Stimulated activated CD4-positive, alpha-beta T cell treated with anti-CD3 and anti-CD28 coated beads, TNF-alpha, amount 100 ng/mL, for 48 hours (primary cell): Measurements from ENCODE around the gene FOXL2NB.

Source experiments
- DNase-seq, 3 donors: peaks; one replicate each; pipeline ENCODE4 v3.0.0-alpha.2; 2020; ENCODE audit warnings: low read depth in 3 of 3

Gene FOXL2NB

GRCh38 chr3:138928727-138929372 lies 18.2 kb upstream of the FOXL2NB start:
- no peak for DNase-seq

GRCh38 chr3:138933068-138933668 lies 13.8 kb upstream of the FOXL2NB start:
- no peak for DNase-seq

DNA sequence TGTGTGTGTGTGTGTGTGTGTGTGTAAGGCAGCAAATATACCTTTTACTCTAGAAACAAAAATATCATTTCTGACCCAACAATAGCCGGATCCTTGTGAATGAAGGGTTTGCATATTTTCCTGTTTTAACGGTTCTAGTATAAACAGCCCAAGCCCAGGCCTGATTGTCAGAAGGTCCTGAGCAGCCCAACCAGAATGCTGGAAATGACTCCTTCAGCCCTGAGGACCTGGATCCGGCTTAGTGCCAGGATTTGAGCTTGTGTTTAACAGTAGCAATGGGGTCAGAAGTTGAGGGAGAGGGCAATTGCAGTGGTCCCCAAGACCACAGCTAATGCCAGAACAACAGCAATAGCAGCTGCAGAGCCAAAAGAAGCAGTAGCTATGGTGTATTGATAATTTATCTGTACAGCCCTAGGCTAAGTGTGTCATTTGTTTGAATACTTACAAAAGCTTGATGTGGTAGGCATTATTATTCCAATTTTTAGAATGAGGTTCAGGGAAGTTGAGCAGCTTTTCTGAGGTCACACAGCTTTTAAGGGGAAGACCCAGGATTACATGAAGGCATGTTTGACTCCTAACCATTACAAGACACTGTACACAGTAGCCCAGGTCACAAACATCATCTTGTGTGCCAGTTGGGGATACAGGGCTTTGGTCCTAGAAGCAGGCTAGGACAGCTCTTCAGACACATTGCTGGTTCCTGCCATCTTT lies 12.9 kb upstream of the FOXL2NB start:
- DNase-seq, result no peak

GRCh38 chr3:138935505-138935862 lies 11.5 kb upstream of the FOXL2NB start:
- DNase-seq, result no peak

GRCh38 chr3:138935863-138936740 lies 10.9 kb upstream of the FOXL2NB start:
- peak; percentile 48 to 66 (median 56) for DNase-seq

GRCh38 chr3:138936741-138937689 lies 10.0 kb upstream of the FOXL2NB start:
- no peak for DNase-seq

- DNase-seq, result no peak
Measured at GRCh38 chr3:138937690-138938055, 9.3 kb upstream of the FOXL2NB start.

- DNase-seq, result no peak
Measured at GRCh38 chr3:138938056-138938876, 8.8 kb upstream of the FOXL2NB start.

DNA sequence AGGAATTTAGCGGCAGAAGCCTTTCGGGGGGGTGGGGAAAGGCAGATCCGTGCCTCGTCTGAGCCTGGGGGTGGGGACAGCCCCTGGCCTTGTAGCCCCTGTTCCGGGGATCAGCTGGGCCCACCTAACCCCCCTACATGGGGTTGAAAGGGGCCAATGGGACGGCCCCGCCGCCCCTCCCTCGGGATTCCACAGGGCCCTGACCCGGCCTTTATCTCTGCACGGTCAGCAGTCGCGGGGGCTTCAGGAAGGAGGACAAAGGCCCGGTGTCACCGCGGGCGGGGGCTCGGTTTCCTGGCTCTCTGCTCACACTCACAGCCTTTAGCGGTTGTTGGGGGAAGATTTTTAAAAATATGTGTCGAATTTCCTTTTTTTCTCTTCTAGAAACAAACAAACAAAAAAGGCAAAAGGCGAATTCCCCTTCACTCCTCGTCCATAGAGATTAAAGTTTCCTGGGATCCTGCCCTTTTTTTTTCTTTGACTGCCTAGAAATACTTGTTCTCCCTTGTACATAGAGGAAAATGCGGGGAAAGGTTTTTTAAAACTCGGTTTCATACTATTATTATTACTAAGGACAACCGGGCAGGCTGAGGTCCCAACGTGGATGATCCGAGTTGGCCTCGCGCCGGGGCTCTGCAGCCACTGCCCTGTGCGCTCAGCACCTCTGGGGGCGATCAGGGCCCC lies 8.0 kb upstream of the FOXL2NB start:
- no peak for DNase-seq

DNA sequence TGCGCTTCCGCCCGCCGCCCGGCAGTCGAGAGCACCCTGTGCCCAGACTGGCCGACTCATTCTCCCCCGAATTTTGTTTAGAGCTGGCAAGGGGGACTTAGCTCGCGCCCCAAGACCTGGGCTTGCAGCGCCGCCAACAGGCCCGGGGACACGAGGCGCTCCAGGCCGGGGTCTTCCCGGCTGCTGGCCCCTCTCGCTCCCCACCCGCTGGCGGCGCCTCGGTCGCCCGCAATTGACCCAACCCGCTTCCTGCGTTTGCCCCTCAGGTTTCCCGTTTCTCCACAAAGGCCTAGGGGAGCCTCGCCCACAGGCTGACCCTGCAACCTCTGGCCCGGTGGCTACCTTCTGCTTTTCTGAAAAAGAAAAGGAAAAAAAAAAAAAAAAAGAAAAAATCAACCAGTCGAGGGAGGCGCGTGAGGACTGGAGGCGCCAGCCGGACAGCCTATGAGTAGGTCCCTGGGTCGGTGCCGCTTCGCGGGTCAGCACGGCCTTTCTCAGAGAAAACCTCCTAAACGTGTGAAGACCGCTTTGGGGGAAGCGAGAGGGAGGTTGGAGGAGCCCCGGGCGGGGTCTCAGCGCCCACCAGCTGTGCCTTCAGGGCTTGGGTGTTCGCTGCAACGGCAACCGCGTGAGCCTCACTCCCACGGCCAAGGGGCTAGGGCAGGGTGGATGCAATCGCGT lies 7.3 kb upstream of the FOXL2NB start:
- DNase-seq, result no peak

DNA sequence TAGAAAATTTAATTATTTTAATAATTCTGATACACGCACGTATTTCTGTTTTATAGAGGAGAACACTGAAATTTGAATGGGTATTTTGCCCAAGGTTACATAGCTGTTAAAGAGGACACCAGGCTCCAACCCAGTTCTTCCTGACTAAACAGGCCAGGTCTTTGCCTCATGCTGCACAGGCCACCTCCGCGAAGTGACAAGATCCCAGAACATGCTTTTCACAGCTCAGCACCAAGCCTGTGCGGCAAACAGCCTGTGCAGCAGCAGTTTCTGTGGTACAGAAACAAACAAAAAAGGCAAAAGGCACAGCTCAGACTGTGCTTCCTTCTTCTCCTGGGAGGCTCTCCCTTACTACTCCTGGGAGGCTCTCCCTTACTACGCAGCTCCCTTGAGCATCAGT lies 6.6 kb upstream of the FOXL2NB start:
- no peak for DNase-seq

GRCh38 chr3:138941259-138941885 lies 5.6 kb upstream of the FOXL2NB start:
- DNase-seq, result no peak

DNA sequence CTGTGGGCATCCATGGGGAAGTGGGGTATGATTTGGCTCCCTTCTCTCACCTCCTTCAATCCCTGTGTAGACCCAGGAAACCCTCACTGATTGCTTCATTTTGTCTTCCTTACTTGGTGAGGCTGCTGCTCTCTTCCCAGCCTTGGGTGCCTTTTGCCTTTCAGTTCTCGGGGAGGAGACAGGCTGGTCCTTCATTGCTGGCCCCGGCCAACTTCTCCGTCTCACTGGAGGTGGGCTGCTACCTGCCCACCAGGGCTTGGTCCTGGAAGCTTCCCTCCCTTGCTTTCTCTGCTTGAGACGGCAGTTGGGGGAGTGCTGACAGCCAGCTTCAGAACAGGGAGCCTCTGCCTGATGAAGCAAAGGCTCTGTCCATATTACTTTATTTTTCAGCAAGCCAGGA lies 4.7 kb upstream of the FOXL2NB start:
- no peak for DNase-seq

DNA sequence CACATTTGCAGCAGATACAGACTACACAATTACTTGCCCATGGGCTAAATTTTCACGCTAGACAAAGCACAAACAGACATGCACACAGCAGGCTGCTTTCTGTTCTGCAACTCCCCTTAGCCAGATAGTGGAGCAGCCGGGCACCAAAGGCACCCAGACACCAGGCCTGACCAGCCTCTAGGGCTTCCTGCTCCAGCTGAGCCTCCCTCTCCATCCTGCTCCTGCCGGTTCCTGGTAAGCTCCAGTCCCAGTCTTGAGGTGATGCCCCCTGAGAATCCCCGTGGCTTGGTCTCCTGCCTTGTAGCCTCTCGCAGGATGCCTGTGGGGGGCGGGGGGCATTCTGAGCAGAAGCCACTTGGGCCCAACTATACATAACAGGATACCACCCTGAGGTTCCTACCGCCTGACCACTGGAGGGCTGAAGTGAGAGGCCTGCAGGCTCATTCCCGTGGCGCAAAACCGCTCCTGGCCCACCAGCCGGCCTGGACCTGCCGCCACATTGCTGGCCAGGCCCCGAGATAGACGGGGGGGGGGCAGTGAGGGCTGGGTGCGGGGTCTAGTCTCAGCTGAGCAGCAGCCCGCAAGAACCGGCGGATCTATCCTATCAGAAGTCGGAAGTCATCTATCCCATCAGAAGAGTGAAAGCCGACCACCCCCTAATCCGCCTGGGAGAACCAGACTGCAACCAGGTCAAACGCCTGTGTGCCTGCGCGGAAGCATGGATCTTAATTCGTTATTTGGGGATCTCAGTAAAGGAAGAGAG lies 4.0 kb upstream of the FOXL2NB start:
- DNase-seq, result no peak

GRCh38 chr3:138943724-138944653 lies 3.0 kb upstream of the FOXL2NB start:
- DNase-seq, result no peak

GRCh38 chr3:138944654-138944928 lies 2.4 kb upstream of the FOXL2NB start:
- DNase-seq, result no peak
